ENCODE measurements around the gene KCTD11. TPM values are rescaled to one million over a fixed set of nuclear protein-coding genes. Genes with fewer than 3 reads are reported as not detected.
"Not testable (repeated sequence)": the region's sequence is repeated elsewhere in the genome, so short reads cannot be mapped to it uniquely, and the experiment has no call there.

Gene KCTD11
- total RNA-seq, 2 experiments from 2014 or later: 6.0 to 8.6 TPM

DNA sequence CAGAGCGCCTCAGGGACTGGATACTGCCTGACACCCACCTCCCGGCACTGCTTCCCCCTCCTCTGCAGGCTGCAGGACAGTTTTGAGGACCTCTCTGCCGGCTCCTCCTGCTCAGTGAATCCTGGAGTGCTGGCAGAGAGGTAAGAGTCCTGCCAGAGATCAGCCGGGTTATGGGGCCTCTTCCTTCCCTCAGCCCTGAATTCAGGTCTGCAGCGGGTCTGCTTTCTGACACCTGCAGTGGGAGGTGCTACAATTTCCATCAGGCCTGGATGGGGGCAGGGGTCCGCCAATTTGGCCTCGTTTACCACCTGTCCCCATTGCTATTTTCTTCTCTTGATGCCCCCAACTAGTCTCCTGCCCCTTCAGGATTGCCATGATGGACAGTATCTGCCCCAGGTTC is 19.9 kb upstream of the KCTD11 start:
- intact Hi-C loops (cut with micrococcal nuclease; ENCODE audit: unreplicated experiment): loop anchor here (5.0 kb wide), 1 partner anchor 355 kb away; the partner anchor contains the start of genes TP53 and WRAP53
- H3K27ac ChIP-seq (ENCODE audit: low read depth, low read length, poor library complexity, severe bottlenecking): peak overlapping the region; percentile 96
- peak; percentile 71 for DNase-seq (ENCODE audit: low spot score)
- POLR2A ChIA-PET: interaction anchor here (2.8 kb wide), 1 partner anchor 16 kb away, joined by 10 read pairs; the partner anchor contains the start of gene GPS2
- no peaks in the 10 kb centered on the region for H4K20me1 ChIP-seq (ENCODE audit: insufficient read depth, low read length)
- H3K4me3 ChIP-seq (ENCODE audit: low read depth, low read length, poor library complexity, severe bottlenecking): peak overlapping the region; percentile 59
- H3K9me3 ChIP-seq (ENCODE audit: low read length): no peaks in the 10 kb centered on the region
- peaks cover 61% of the 10 kb centered on the region for H3K4me1 ChIP-seq (ENCODE audit: insufficient read depth, low read length, poor library complexity, severe bottlenecking)
- CTCF ChIA-PET (ENCODE audit: unreplicated experiment): no interaction called here
- no peaks in the 10 kb centered on the region for H3K9me2 ChIP-seq (ENCODE audit: insufficient read depth, low read length)
- TF ChIP-seq EZH2phosphoT487 (IDR thresholded peaks at IDR 0.05; ENCODE audit: borderline replicate concordance, low read depth, low read length): no peak
- TF ChIP-seq, protein P1, sequence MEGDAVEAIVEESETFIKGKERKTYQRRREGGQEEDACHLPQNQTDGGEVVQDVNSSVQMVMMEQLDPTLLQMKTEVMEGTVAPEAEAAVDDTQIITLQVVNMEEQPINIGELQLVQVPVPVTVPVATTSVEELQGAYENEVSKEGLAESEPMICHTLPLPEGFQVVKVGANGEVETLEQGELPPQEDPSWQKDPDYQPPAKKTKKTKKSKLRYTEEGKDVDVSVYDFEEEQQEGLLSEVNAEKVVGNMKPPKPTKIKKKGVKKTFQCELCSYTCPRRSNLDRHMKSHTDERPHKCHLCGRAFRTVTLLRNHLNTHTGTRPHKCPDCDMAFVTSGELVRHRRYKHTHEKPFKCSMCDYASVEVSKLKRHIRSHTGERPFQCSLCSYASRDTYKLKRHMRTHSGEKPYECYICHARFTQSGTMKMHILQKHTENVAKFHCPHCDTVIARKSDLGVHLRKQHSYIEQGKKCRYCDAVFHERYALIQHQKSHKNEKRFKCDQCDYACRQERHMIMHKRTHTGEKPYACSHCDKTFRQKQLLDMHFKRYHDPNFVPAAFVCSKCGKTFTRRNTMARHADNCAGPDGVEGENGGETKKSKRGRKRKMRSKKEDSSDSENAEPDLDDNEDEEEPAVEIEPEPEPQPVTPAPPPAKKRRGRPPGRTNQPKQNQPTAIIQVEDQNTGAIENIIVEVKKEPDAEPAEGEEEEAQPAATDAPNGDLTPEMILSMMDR (conservative IDR thresholded peaks at IDR 0.05; ENCODE audit: low read length): no peak
- H2AFZ ChIP-seq (ENCODE audit: low read length): peak overlapping the region; percentile 6; the same call in 1 of the 2 replicates
- no peaks in the 10 kb centered on the region for H3K36me3 ChIP-seq (ENCODE audit: insufficient read depth, low read length)
- BruUV-seq (replicated peaks): TSS peak; percentile 71
- peak overlapping the region; percentile 98 for H3K4me2 ChIP-seq (ENCODE audit: low read length)
- H3K79me2 ChIP-seq (ENCODE audit: insufficient read depth, low read depth, low read length): peaks cover 26% of the 10 kb centered on the region; the same call in 1 of the 2 replicates

DNA sequence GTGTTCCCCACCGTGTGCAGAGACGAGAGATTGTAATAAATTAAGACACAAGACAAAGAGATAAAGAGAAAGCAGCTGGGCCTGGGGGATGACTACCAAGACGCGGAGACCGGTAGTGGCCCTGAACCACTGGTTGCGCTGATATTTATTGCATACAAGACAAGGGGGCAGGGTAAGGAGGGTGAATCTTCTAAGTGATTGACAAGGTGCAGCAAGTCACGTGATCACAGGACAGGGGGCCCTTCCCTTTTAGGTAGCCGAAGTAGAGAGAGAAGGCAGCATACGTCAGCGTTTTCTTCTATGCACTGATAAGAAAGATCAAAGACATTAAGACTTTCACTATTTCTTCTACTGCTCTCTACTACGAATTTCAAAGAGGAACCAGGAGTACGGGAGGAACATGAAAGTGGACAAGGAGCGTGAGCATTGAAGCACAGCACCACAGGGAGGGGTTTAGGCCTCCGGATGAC is 19.3 kb upstream of the KCTD11 start:
- Histone ChIP-seq H3K4me2 (ENCODE audit: low read length) (peak overlapping the region; percentile 98), H3K27ac (ENCODE audit: low read depth, low read length, poor library complexity, severe bottlenecking) (peak overlapping the region; percentile 96), H3K4me1 (ENCODE audit: insufficient read depth, low read length, poor library complexity, severe bottlenecking) (peaks cover 61% of the 10 kb centered on the region), H3K79me2 (ENCODE audit: insufficient read depth, low read depth, low read length) (peaks cover 31% of the 10 kb centered on the region; the same call in 1 of the 2 replicates), H3K4me3 (ENCODE audit: low read depth, low read length, poor library complexity, severe bottlenecking) (peak overlapping the region; percentile 59), H2AFZ (ENCODE audit: low read length) (peak overlapping the region; percentile 6; the same call in 1 of the 2 replicates)
- intact Hi-C loops (cut with micrococcal nuclease; ENCODE audit: unreplicated experiment): loop anchor here (5.0 kb wide), 1 partner anchor 355 kb away; the partner anchor contains the start of genes TP53 and WRAP53
- POLR2A ChIA-PET; H4K20me1 ChIP-seq (ENCODE audit: insufficient read depth, low read length); CTCF ChIA-PET (ENCODE audit: unreplicated experiment); H3K36me3 ChIP-seq (ENCODE audit: insufficient read depth, low read length); H3K9me2 ChIP-seq (ENCODE audit: insufficient read depth, low read length); BruUV-seq (replicated peaks); H3K9me3 ChIP-seq (ENCODE audit: low read length): not testable (repeated sequence)
- peak; percentile 74 for DNase-seq (ENCODE audit: low spot score)

DNA sequence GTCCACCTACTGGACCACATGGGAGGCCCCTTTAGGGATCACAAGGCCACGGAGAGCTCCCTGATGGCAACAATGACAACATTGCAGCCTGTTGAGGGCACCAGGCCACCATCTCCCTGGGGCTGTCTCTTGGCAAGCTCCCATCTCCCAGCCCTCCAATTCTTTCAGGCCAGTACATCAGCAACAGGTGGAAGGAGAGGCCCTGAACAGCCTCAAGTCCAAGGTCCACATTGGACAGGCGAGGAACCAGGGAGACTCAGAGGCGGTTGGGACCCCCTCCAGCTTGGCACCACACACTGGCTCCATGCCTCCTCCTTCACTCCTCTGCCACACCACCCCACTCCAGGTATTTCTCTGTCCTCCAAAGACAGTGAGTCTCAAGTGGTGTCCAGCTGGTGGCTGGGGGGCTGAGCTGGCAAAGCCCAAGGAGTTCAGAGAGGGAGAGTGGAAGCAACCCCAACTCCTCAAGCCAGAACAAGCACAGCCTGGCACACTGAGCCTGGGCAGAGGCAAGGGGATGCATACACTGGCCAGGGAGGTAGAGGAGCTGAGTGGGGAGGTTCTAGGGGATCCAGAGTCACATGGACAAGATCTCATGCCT is 16.9 kb upstream of the KCTD11 start:
- intact Hi-C loops (cut with micrococcal nuclease; ENCODE audit: unreplicated experiment): loop anchor here (5.0 kb wide), 1 partner anchor 352 kb away; the partner anchor contains the start of genes TP53 and WRAP53

DNA sequence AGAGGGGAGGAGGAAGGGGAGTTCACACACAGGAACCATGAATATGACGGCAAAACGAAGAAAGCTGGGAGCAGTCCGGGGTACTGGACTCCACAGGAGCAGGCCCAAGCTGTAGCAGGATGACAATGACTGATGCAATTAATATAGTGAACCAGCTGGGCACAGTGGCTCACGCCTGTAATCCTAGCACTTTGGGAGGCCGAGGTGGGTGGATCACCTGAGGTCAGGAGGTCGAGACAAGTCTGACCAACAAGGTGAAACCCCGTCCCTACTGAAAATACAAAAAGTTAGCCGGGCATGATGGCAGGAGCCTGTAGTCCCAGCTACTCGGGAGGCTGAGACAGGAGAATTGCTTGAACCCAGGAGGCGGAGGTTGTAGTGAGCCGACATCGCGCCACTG is 16.2 kb upstream of the KCTD11 start:
- H3K9me2 ChIP-seq (ENCODE audit: insufficient read depth, low read length); BruUV-seq (replicated peaks); H3K9me3 ChIP-seq (ENCODE audit: low read length); DNase-seq (ENCODE audit: low spot score); H4K20me1 ChIP-seq (ENCODE audit: insufficient read depth, low read length): not testable (repeated sequence)
- ChIA-PET CTCF (ENCODE audit: unreplicated experiment) (interaction anchor here (1.1 kb wide), 1 partner anchor 20 kb away, joined by 3 read pairs; no protein-coding TSS in a partner anchor), POLR2A (interaction anchor here (1.3 to 1.9 kb wide), 6 partner anchors 13 to 99 kb away, joined by 4 to 7 read pairs (median 5); partner anchors contain the start of genes GPS2 and TMEM102)
- Histone ChIP-seq H3K79me2 (ENCODE audit: insufficient read depth, low read depth, low read length) (peaks cover 28% of the 10 kb centered on the region), H3K4me1 (ENCODE audit: insufficient read depth, low read length, poor library complexity, severe bottlenecking) (peaks cover 60% of the 10 kb centered on the region), H3K27ac (ENCODE audit: low read depth, low read length, poor library complexity, severe bottlenecking) (peak overlapping the region; percentile 79), H3K4me3 (ENCODE audit: low read depth, low read length, poor library complexity, severe bottlenecking) (peak overlapping the region; percentile 78), H2AFZ (ENCODE audit: low read length) (peak overlapping the region; percentile 27; the same call in 1 of the 2 replicates), H3K36me3 (ENCODE audit: insufficient read depth, low read length) (peaks cover 28% of the 10 kb centered on the region), H3K4me2 (ENCODE audit: low read length) (peak overlapping the region; percentile 99)
- intact Hi-C loops (cut with micrococcal nuclease; ENCODE audit: unreplicated experiment): loop anchor here (2.0 kb wide), 1 partner anchor 55 kb away; the partner anchor contains the start of gene SLC2A4

More for the DNA sequence above, 16.9 kb upstream of the KCTD11 start:
- no peaks in the 10 kb centered on the region for H3K9me3 ChIP-seq (ENCODE audit: low read length)
- no peak overlapping the region for H2AFZ ChIP-seq (ENCODE audit: low read length)
- TF ChIP-seq, protein P1 (conservative IDR thresholded peaks at IDR 0.05; ENCODE audit: low read length): no peak
- H3K36me3 ChIP-seq (ENCODE audit: insufficient read depth, low read length): peaks cover 24% of the 10 kb centered on the region
- no peaks in the 10 kb centered on the region for H3K9me2 ChIP-seq (ENCODE audit: insufficient read depth, low read length)
- H3K4me1 ChIP-seq (ENCODE audit: insufficient read depth, low read length, poor library complexity, severe bottlenecking): peaks cover 66% of the 10 kb centered on the region
- no peak overlapping the region for H3K4me3 ChIP-seq (ENCODE audit: low read depth, low read length, poor library complexity, severe bottlenecking)
- BruUV-seq (replicated peaks): no TSS peak
- ChIA-PET POLR2A (interaction anchor here (1.4 to 1.6 kb wide), 2 partner anchors 19 to 100 kb away, joined by 4 read pairs; partner anchors contain the start of genes GPS2 and TMEM102), CTCF (ENCODE audit: unreplicated experiment) (interaction anchor here (0.6 kb wide), 2 partner anchors 10 to 21 kb away, joined by 3 to 4 read pairs; no protein-coding TSS in a partner anchor)
- peak overlapping the region; percentile 79 for H3K27ac ChIP-seq (ENCODE audit: low read depth, low read length, poor library complexity, severe bottlenecking)
- no peaks in the 10 kb centered on the region for H4K20me1 ChIP-seq (ENCODE audit: insufficient read depth, low read length)
- DNase-seq (ENCODE audit: low spot score): no peak
- H3K4me2 ChIP-seq (ENCODE audit: low read length): peak overlapping the region; percentile 99
- peaks cover 30% of the 10 kb centered on the region for H3K79me2 ChIP-seq (ENCODE audit: insufficient read depth, low read depth, low read length)
